K562 (cell line): Measurements from ENCODE around the gene NKIRAS2. TPM values are rescaled to one million over a fixed set of nuclear protein-coding genes. Genes with fewer than 3 reads are reported as not detected.

Experiments used
- CBX5 ChIP-seq: IDR thresholded peaks from 2 replicates; pipeline ENCODE4 v1.6.1; 2014; ENCODE audit warnings: low read depth, borderline replicate concordance
- CTBP1 ChIP-seq: fragments of 450-650 bp; IDR thresholded peaks from 2 replicates; pipeline ENCODE4 v1.6.1; 2016; ENCODE audit warnings: borderline replicate concordance
- CTCF ChIP-seq, 3 experiments: IDR thresholded peaks in 2 of 3; conservative IDR thresholded peaks in 1 of 3; 2 replicates each; pipeline ENCODE4 v1.5.1; 2011 to 2012; ENCODE audit warnings: low read length in 3 of 3, mild to moderate bottlenecking in 3 of 3, control low read depth in 2 of 3, improper control_type of control experiment in 1 of 3, inconsistent platforms in 1 of 3, low read depth in 1 of 3, mixed read lengths in 1 of 3, moderate library complexity in 1 of 3; ENCODE audit not compliant: insufficient read depth in 2 of 3
- FOXK1 ChIP-seq: sonication (generic); formaldehyde crosslinking; IDR thresholded peaks from 2 replicates; pipeline ENCODE4 v1.8.0; 2022; ENCODE audit warnings: missing genetic modification reagents, mild to moderate bottlenecking, borderline replicate concordance
- HDAC1 ChIP-seq, 2 experiments: fragments of 450-650 bp; IDR thresholded peaks; 2 replicates each; pipeline ENCODE4 v1.6.1; 2016 to 2017; ENCODE audit warnings: inconsistent platforms in 1 of 2, mild to moderate bottlenecking in 1 of 2, moderate library complexity in 1 of 2
- ILF3 ChIP-seq: fragments of 450-650 bp; IDR thresholded peaks from 2 replicates; pipeline ENCODE4 v1.6.1; 2018; ENCODE audit warnings: antibody characterized with exemption, mild to moderate bottlenecking, moderate library complexity, borderline replicate concordance
- LEF1 ChIP-seq: fragments of 450-650 bp; IDR thresholded peaks from 2 replicates; pipeline ENCODE4 v1.6.1; 2016; ENCODE audit warnings: mild to moderate bottlenecking
- NUFIP1 ChIP-seq: fragments of 450-650 bp; IDR thresholded peaks from 2 replicates; pipeline ENCODE4 v1.6.1; 2018; ENCODE audit not compliant: partially characterized antibody
- RCOR1 ChIP-seq, 2 experiments: IDR thresholded peaks; 2 replicates each; pipeline ENCODE4 v1.6.1; 2012; ENCODE audit warnings: low read depth in 2 of 2, low read length in 2 of 2, borderline replicate concordance in 1 of 2, improper control_type of control experiment in 1 of 2
- RFX7 ChIP-seq: fragments of 250-450 bp; sonication (Bioruptor Pico); IDR thresholded peaks from 2 replicates; pipeline ENCODE4 v1.5.1; 2021; ENCODE audit warnings: mild to moderate bottlenecking
- RNF2 ChIP-seq: sonication (generic); IDR thresholded peaks from 2 replicates; pipeline ENCODE4 v1.6.1; 2016
- TCF7 ChIP-seq: sonication (generic); IDR thresholded peaks from 2 replicates; pipeline ENCODE4 v1.6.1; 2016; ENCODE audit warnings: antibody characterized with exemption, borderline replicate concordance
- YY1 ChIP-seq, 3 experiments: IDR thresholded peaks; 2 replicates each; pipeline ENCODE4 v1.6.1; 2011; ENCODE audit warnings: low read length in 2 of 3, mild to moderate bottlenecking in 2 of 3, moderate library complexity in 2 of 3, borderline replicate concordance in 1 of 3, control low read depth in 1 of 3, low read depth in 1 of 3; ENCODE audit not compliant: insufficient read depth in 3 of 3, insufficient replicate concordance in 2 of 3, control insufficient read depth in 1 of 3, insufficient read length in 1 of 3; ENCODE audit errors: extremely low read depth in 1 of 3
- ZNF23 ChIP-seq: fragments of 250-450 bp; sonication (Bioruptor Pico); IDR thresholded peaks from 2 replicates; pipeline ENCODE4 v1.4.0; 2020; ENCODE audit warnings: mild to moderate bottlenecking
- ZNF551 ChIP-seq: fragments of 250-450 bp; sonication (Bioruptor Pico); IDR thresholded peaks from 2 replicates; pipeline ENCODE4 v1.5.0; 2021; ENCODE audit warnings: mild to moderate bottlenecking, moderate library complexity
- ZNF766 ChIP-seq: fragments of 200-800 bp; sonication (Bioruptor generic); conservative IDR thresholded peaks from 2 replicates; pipeline ENCODE4 v1.6.1; 2016; ENCODE audit warnings: missing genetic modification characterization, missing compliant biosample characterization
- polyA plus RNA-seq, 8 experiments: library from polyadenylated mRNA; depleted of rRNA in 4 of 8; stranded (reverse) in 5 of 8; unstranded in 3 of 8; fragments of >200 nt; fragmentation: Nextera tagmentation in 2 of 8; fragmentation: Illumina TruSeq in 1 of 8; extraction: Ambion mirVana in 2 of 8; extraction: Trizol in 1 of 8; gene quantifications; 2 replicates each; pipeline versions ENCODE4 v1.2.1 to v1.2.3, GENCODE V29; 2011 to 2014; ENCODE audit warnings: inconsistent platforms in 1 of 8, missing spikeins in 1 of 8
- total RNA-seq, 7 experiments: library from RNA; depleted of rRNA in 6 of 7; stranded (reverse); fragments of >200 nt in 6 of 7; fragmentation: Illumina TruSeq in 2 of 7; extraction: Trizol in 2 of 7; gene quantifications; 2 replicates each; pipeline versions ENCODE4 v1.2.1 to v1.2.3, GENCODE V29; 2011 to 2021; ENCODE audit warnings: low replicate concordance in 1 of 7
- TF ChIP-seq, protein P1 (sequence below), 2 experiments: fragments of 450-650 bp; formaldehyde crosslinking in 1 of 2; IDR thresholded peaks; 2 replicates each; pipeline versions ENCODE4 v1.4.0 to v1.6.1; 2014 to 2020; ENCODE audit warnings: mild to moderate bottlenecking in 2 of 2, borderline replicate concordance in 1 of 2, low read depth in 1 of 2

Gene NKIRAS2
- total and polyA plus RNA-seq, 9 of the 15 experiments (the other 6 are each of a cell fraction or from before 2014, with no cell fraction given): 10.1 to 65.5 (median 29.8) TPM

DNA sequence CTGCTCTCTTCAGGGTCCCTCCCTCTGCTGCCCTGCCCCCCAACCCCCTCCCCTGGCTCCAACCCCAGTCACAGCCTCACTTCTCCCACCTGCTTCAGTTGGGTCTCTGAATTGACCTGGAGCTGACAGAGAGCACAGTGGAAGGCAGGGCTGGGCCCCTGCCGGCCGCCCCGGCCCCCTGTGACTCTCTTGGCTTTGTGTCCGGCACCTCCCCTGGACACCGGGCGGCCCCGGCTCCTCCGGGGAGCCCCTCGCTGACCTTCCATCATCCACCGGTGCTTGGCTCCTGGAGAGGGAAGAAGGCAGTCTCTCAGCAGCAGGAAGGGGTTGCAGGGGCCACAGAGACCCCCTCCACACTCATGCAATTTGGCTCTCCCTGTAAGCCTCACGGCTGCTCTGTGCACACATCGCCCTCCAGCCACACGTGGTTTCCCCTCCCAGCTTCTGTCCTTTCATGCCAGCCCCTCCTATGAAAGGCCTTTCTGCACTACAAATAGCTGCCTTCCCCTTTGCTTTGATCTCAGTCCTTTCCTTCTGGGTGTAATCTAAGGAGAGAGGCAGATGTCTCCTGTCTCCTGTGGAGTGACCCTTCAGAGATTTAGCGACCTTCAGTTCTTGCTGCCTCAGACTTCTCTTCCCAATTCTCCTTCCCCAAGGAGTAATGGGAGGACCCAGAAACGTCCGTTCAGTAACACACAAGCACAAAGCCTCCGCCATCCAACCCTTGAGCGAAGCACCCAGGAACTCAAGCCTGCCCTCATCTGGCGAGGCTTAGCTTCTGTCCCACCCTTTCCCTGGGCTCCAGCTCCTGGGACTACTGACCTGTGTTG is 8.3 kb downstream of the NKIRAS2 start (continued):
- TF ChIP-seq NUFIP1 (no peak), YY1 (IDR thresholded peaks at IDR 0.05; ENCODE audit: borderline replicate concordance in 1 of 3, control insufficient read depth in 1 of 3, extremely low read depth in 1 of 3, insufficient read depth in 3 of 3, insufficient read length in 1 of 3, insufficient replicate concordance in 2 of 3, low read depth in 1 of 3, low read length in 2 of 3) (peak in 1 of 3 experiments; percentile 18), RCOR1 (IDR thresholded peaks at IDR 0.05; ENCODE audit: borderline replicate concordance in 1 of 2, low read depth in 2 of 2, low read length in 2 of 2) (0 out of 4 replicates have a peak, but pooled peaks of 1 of the 2 experiments have one; percentile 38), ZNF23 (CRISPR knock-in tag) (no peak), ZNF551 (no peak), CTBP1 (peak; percentile 20; the same call in 1 of the 2 replicates), HDAC1 (IDR thresholded peaks at IDR 0.05) (no peak), RNF2 (no peak), TCF7 (no peak), FOXK1 (CRISPR knock-in tag) (no peak), CBX5 (no peak), RFX7 (CRISPR knock-in tag) (no peak), CTCF (IDR thresholded peaks at IDR 0.05 in 2 of 3, conservative IDR thresholded peaks at IDR 0.05 in 1 of 3; ENCODE audit: insufficient read depth in 2 of 3, low read depth in 1 of 3, low read length in 3 of 3) (peak; percentile 72 to 81 (median 75)), LEF1 (peak; percentile 27; the same call in 1 of the 2 replicates), ZNF766 (no peak), ILF3 (no peak)
- TF ChIP-seq, protein P1, sequence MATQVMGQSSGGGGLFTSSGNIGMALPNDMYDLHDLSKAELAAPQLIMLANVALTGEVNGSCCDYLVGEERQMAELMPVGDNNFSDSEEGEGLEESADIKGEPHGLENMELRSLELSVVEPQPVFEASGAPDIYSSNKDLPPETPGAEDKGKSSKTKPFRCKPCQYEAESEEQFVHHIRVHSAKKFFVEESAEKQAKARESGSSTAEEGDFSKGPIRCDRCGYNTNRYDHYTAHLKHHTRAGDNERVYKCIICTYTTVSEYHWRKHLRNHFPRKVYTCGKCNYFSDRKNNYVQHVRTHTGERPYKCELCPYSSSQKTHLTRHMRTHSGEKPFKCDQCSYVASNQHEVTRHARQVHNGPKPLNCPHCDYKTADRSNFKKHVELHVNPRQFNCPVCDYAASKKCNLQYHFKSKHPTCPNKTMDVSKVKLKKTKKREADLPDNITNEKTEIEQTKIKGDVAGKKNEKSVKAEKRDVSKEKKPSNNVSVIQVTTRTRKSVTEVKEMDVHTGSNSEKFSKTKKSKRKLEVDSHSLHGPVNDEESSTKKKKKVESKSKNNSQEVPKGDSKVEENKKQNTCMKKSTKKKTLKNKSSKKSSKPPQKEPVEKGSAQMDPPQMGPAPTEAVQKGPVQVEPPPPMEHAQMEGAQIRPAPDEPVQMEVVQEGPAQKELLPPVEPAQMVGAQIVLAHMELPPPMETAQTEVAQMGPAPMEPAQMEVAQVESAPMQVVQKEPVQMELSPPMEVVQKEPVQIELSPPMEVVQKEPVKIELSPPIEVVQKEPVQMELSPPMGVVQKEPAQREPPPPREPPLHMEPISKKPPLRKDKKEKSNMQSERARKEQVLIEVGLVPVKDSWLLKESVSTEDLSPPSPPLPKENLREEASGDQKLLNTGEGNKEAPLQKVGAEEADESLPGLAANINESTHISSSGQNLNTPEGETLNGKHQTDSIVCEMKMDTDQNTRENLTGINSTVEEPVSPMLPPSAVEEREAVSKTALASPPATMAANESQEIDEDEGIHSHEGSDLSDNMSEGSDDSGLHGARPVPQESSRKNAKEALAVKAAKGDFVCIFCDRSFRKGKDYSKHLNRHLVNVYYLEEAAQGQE (IDR thresholded peaks at IDR 0.05; ENCODE audit: borderline replicate concordance): peak; percentile 41; the same call in 1 of the 2 replicates
- TF ChIP-seq, protein P1 (CRISPR knock-in tag; IDR thresholded peaks at IDR 0.05; ENCODE audit: low read depth): no peak
